CD4-positive, alpha-beta T cell treated with Interleukin-21 for 1 hour (primary cell): ENCODE measurements around the gene MYOZ2.
A peak's percentile ranks its signal among the peaks of the same experiment; 100 is the strongest.
"Not testable (repeated sequence)": the region's sequence is repeated elsewhere in the genome, so short reads cannot be mapped to it uniquely, and the experiment has no call there.

ENCODE experiments used
- DNase-seq: peaks from one replicate; pipeline ENCODE4 v3.0.0-alpha.2; 2020

MYOZ2 gene

DNA sequence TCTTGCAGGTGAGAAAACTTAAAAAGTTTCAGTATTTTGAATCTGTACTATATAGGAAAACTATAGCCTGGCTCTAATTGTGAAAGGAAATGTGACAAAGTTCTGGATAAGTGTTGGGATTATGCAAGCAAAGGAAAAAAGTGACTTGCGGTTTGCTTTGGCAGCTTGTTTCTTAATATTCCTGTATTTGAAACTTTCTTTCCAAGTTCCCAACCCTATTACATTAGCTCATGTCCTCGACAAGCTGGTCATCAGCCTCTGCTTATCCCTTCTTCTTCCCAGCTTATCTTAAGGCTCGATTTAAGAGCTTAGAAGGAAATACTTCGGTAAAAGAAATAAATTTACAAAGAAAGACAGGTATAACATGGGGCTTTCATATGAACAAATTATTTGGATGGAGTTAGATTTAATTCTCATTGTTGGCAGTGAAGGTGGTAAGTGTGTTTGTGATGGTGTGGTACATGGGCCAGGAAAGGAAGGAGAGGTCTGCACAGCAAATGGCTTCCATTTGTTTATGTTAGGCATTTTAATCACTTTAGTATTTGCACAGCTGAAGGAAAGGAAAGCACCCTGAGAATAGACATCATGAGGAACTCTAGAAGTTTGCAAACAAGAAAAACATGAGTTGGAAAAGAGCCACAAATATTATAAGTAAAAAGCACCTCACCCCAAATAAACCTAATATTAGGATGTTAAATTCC, 5.1 kb upstream of the MYOZ2 start:
- DNase-seq, result no peak

- no peak for DNase-seq
Observed at GRCh38 chr4:119131164-119131563, 4.5 kb upstream of the MYOZ2 start.

GRCh38 chr4:119132306-119132705, 3.3 kb upstream of the MYOZ2 start:
- DNase-seq, result no peak

- DNase-seq, result no peak
Observed at GRCh38 chr4:119136546-119136945, 914 bp downstream of the MYOZ2 start.

GRCh38 chr4:119138046-119138445, 2.4 kb downstream of the MYOZ2 start:
- DNase-seq, result no peak

- no peak for DNase-seq
Observed at GRCh38 chr4:119139311-119139710, 3.7 kb downstream of the MYOZ2 start.

- peak; percentile 22 for DNase-seq
Observed at GRCh38 chr4:119139822-119140252, 4.2 kb downstream of the MYOZ2 start.

DNA sequence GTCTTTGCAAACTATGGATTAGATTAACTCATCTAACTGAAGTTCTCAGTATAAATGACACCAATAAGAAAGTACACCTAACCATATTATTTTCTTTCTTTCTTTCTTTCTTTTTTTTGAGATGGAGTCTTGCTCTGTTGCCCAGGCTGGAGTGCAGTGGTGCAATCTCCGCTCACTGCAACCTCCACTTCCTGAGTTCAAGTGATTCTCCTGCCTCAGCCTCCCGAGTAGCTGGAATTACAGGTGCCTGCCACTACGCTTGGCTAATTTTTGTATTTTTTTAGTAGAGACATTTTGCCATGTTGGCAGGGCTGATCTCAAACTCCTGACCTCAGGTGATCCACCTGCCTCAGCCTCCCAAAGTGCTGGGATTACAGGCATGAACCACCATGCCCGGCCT, 5.7 kb downstream of the MYOZ2 start:
- DNase-seq, result not testable (repeated sequence)

GRCh38 chr4:119142833-119143232, 7.2 kb downstream of the MYOZ2 start:
- DNase-seq, result no peak

DNA sequence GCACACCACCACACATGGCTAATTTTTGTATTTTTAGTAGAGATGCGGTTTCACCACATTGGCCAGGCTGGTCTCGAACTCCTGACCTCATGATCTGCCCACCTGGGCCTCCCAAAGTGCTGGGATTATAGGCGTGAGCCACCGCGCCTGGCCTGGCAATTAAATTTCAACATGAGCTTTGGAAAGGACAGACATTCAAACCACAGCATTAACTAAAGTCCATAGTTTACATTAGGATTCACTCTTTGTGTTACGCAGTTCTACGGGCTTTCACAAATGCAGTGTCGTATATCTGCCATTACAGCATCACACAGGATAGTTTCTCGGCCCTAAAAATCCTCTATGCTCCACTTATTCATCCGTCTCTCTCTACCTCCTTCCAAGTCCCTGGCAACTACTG, 7.7 kb downstream of the MYOZ2 start:
- DNase-seq, result not testable (repeated sequence)

GRCh38 chr4:119149110-119149509, 13.5 kb downstream of the MYOZ2 start:
- no peak for DNase-seq

- no peak for DNase-seq
Observed at GRCh38 chr4:119151161-119151560, 15.5 kb downstream of the MYOZ2 start.

- no peak for DNase-seq
Observed at GRCh38 chr4:119152741-119153140, 17.1 kb downstream of the MYOZ2 start.

- DNase-seq, result no peak
Observed at GRCh38 chr4:119162174-119162573, 26.5 kb downstream of the MYOZ2 start.

DNA sequence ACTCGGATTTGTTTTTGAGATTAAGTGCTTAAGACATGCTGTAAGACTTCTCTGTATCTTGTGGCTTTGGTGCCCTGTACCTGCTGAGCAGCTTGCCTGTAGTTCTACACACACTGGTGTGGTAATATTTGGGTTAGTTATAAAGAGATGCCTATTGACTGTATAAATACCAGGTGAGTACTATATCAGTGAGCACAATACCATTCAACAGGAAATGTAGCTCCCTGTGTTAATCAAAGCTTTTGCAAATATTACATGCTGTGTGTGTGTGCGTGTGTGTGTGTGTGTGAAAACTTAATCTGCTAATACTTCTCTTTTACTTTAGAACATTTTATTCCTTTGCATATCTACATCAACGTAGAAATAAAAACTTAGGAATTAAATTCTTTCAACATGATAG, 30.1 kb downstream of the MYOZ2 start:
- DNase-seq, result no peak

DNA sequence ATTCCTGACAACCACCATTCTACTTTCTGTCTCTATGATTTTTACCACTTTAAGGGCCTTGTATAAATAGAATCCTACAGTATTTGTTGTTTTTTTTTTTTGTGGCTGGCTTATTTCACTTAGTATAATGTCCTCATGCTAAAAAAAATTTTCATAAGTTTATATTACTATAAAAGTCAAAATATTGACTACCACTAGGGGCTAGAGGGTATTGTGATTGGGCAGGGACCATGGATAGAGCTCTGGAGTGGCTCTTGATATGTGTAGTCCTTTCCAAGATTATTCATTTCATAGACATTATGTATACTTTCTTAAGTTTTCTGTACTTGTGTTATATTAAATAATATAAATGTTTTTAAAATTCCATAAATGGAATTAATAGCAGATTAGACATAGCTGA, 34.6 kb downstream of the MYOZ2 start:
- DNase-seq, result no peak

- DNase-seq, result no peak
Observed at GRCh38 chr4:119172223-119172622, 36.6 kb downstream of the MYOZ2 start.

DNA sequence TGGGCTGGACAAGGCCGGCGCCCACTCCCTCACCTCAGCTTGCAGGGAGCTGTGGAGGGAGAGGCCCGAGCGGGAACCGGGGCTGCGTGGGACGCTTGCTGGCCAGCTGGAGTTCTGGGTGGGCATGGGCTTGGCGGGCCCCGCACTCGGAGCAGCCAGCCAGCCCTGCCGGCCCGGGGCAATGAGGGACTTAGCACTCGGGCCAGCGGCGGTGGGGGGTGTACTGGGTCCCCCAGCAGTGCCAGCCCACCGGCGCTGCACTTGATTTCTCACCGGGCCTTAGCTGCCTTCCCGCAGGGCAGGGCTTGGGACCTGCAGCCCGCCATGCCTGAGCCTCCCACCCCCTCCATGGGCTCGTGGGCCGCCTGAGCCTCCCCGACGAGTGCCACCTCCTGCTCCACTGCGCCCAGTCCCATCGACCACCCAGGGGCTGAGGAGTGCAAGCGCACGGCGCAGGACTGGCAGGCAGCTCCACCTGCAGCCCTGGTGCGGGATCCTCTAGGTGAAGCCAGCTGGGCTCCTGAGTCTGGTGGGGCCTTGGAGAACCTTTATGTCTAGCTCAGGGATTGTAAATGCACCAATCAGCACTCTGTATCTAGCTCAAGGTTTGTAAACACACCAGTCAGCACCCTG, 38.2 kb downstream of the MYOZ2 start:
- DNase-seq, result not testable (repeated sequence)

- DNase-seq, result no peak
Observed at GRCh38 chr4:119179011-119179410, 43.4 kb downstream of the MYOZ2 start.

DNA sequence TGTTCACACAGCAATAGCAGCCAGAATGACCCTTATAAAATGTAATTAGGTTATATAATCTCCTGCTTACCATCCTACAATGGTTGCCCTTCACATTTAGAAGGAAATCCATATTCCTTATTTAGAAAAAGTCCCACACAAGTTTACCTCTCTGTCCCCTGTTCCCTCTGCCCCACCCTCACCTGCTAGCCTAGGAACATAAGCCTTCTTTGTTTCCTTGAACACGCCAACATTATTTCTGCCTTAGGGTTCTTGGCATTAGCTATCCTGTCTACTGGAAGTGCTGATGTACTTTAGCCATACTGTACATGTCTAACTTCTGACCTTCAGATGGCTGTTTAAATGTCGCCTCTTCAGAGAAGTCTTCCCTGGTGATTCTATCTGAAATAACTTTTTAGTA, 48.5 kb downstream of the MYOZ2 start:
- DNase-seq, result no peak

- no peak for DNase-seq
Observed at GRCh38 chr4:119189638-119190037, 54.0 kb downstream of the MYOZ2 start.

DNA sequence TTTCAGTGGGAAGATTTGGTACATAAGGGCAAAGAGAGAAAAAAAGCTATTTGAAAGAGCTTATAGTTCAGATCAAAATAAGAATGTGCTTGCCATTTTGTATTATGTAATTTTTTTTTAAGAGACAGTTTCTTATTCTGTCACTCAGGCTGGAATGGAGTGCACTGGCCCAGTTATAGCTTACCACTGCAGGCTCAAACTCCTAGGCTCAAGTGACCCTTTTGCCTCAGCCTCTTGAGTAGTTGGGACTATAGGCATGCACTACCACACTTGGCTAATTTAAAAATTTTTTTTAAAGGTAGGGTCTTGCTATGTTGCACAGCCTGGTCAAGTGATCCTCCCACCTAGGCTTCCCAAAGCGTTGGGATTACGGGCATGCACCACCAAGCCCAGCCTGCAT, 54.7 kb downstream of the MYOZ2 start:
- DNase-seq, result no peak

- no peak for DNase-seq
Observed at GRCh38 chr4:119191505-119191904, 55.9 kb downstream of the MYOZ2 start.

DNA sequence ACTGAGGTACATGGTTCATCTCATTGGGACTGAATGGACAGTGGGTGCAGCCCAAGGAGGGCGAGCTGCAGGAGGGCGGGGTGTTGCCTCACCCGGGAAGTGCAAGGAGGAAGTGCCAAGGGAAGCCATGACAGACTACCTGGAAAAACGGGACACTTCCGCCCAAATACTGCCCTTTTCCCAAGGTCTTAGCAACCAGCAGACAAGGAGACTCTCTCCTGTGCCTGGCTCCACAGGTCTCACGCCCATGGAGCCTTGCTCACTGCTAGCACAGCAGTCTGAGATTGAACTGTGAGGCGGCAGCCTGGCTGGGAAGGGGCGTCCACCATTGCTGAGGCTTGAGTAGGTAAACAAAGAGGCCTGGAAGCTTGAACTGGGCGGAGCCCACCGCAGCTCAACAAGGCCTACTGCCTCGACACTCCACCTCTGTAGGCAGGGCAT, 62.2 kb downstream of the MYOZ2 start:
- no peak for DNase-seq

- no peak for DNase-seq
Observed at GRCh38 chr4:119204916-119205315, 69.3 kb downstream of the MYOZ2 start.
